SU-DHL-6 (cell line): ENCODE data around the gene SDK1.

Experiments
- EZH2phosphoT487 ChIP-seq: fragments of 200-600 bp; sonication (generic), shearing (Covaris generic); conservative IDR thresholded peaks from 2 replicates; pipeline ENCODE4 v1.6.1; 2018; ENCODE audit warnings: mild to moderate bottlenecking, antibody characterized with exemption, low read length, moderate library complexity, mixed read lengths
- TF ChIP-seq, protein P1 (sequence below): fragments of 200-600 bp; sonication (generic); IDR thresholded peaks from one replicate; pipeline ENCODE4 v1.5.1; 2017; ENCODE audit warnings: antibody characterized with exemption, mild to moderate bottlenecking, low read length, moderate library complexity; ENCODE audit not compliant: insufficient read depth, poor library complexity, severe bottlenecking

DNA sequence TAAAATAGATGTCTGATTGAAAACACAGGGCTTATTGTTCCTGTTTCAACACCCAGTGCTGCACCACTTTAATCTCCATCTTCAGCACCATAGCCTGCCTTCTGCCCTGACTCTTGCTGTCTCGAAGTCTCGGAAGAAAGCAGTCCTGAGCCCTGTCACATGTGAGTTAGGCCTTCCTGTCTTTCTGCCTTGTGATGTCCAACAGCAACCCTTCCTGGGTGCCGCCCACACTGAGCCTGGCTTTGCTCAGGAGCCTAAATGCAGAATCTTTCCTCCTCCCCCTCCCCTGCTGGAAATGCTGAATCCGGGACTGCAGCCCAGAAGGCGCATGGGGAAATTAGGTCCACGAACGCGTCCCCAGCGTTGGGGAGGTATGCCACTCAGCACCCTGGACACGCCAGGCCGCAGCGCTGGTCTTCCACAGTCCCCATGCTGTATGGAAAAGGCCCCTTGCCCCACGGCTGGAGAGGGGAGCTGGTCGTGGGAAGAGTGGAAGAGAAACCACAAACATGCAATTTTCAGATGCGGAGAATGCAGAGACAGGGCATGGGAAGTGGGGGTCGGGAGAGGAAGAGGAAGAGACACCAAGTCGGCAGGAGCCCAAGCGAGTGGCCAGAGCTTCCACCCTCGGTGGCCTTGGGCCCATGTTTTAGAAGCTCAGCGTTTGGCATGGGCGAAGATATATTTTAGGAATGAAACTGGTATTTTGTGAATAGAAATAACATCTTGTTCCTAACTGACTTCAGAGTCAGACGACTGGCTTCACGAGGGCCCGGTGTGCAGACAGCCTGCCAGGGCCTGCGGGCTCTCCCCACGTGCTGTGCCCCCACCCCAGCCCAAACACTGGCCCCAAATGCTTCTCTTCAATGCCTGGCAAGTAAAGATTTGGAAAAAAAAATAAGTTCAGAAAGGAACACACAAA lies 724.9 kb downstream of the SDK1 start:
- TF ChIP-seq, protein P1, sequence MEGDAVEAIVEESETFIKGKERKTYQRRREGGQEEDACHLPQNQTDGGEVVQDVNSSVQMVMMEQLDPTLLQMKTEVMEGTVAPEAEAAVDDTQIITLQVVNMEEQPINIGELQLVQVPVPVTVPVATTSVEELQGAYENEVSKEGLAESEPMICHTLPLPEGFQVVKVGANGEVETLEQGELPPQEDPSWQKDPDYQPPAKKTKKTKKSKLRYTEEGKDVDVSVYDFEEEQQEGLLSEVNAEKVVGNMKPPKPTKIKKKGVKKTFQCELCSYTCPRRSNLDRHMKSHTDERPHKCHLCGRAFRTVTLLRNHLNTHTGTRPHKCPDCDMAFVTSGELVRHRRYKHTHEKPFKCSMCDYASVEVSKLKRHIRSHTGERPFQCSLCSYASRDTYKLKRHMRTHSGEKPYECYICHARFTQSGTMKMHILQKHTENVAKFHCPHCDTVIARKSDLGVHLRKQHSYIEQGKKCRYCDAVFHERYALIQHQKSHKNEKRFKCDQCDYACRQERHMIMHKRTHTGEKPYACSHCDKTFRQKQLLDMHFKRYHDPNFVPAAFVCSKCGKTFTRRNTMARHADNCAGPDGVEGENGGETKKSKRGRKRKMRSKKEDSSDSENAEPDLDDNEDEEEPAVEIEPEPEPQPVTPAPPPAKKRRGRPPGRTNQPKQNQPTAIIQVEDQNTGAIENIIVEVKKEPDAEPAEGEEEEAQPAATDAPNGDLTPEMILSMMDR = no peak
- TF ChIP-seq EZH2phosphoT487 = no peak
